ENCODE data around the gene CASR.

The CASR gene

DNA sequence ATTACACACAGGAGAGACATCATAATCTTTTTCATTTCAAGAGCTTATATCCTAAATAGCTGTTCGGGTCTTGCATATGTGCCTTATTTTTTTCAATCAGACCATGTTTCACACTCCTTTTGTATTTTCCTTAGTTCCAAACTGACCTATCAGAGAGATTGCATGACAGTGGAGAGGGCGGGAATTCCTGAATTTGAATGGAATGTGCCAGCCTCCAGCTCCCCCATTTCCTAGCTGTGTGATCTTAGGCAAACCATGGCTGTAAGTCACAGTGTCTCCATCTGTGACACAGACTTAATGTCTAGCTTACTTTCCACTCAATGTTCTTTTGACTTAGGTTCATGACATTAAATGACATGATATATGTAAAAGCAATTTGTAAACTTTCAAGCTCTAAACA is 79.6 kb downstream of the CASR start:
- H3K4me1 ChIP-seq (ENCODE audit: insufficient read depth, low read length), result no peaks in the 10 kb centered on the region
- H3K27ac ChIP-seq (ENCODE audit: low read depth, low read length), result no peak overlapping the region
- no peaks in the 10 kb centered on the region for H3K9me3 ChIP-seq (ENCODE audit: insufficient read depth, low read depth, low read length)
- no peaks in the 10 kb centered on the region for H3K27me3 ChIP-seq (ENCODE audit: insufficient read depth, low read length)
- H3K9ac ChIP-seq (ENCODE audit: low read depth, low read length), result no peak overlapping the region
- no peak overlapping the region for H3K4me3 ChIP-seq (ENCODE audit: low read length)
- no peaks in the 10 kb centered on the region for H3K36me3 ChIP-seq (ENCODE audit: insufficient read depth, low read length)
- WGBS, result 91% methylated on average over 2 of the region's 2 CpGs

DNA sequence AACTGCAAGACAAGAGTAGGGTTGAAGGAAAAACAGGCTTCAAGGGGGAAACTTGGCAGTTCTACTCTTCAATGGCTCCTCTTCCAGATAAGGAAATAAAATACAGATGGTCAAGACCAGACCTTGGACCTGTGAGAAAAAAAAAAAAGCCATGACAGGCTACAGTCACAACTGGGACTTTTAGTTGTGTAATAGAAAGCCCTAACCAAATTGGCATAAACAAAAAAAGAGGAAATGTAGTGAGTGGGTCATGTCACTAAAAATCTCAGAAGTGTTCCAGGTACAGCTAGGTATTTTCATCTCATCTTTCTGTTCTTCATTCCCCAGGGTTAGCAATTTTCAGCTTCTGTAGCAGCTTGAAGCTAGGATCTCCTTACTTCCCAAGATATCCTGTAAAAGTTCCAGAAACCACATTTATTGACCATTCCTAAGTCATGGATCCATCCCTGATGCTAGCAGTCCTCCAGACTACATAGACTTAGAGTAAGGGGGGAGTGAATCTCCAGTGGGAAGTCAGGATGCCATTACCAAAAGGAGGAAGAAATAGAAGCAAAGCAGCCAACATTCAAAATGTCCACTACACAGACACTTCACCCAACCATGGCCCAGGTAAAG is 80.6 kb downstream of the CASR start:
- no peaks in the 10 kb centered on the region for H3K27me3 ChIP-seq (ENCODE audit: insufficient read depth, low read length)
- H3K9me3 ChIP-seq (ENCODE audit: insufficient read depth, low read depth, low read length), result no peaks in the 10 kb centered on the region
- H3K36me3 ChIP-seq (ENCODE audit: insufficient read depth, low read length), result no peaks in the 10 kb centered on the region
- H3K4me1 ChIP-seq (ENCODE audit: insufficient read depth, low read length), result no peaks in the 10 kb centered on the region
- no peak overlapping the region for H3K9ac ChIP-seq (ENCODE audit: low read depth, low read length)
- H3K27ac ChIP-seq (ENCODE audit: low read depth, low read length), result no peak overlapping the region
- no peak overlapping the region for H3K4me3 ChIP-seq (ENCODE audit: low read length)

GRCh38 chr3:122265957-122266356 is 82.5 kb downstream of the CASR start:
- 91% methylated on average over 3 of the region's 3 CpGs for WGBS
- H3K27me3 ChIP-seq (ENCODE audit: insufficient read depth, low read length), result no peaks in the 10 kb centered on the region
- H3K27ac ChIP-seq (ENCODE audit: low read depth, low read length), result no peak overlapping the region
- H3K9ac ChIP-seq (ENCODE audit: low read depth, low read length), result no peak overlapping the region
- H3K4me3 ChIP-seq (ENCODE audit: low read length), result no peak overlapping the region
- H3K9me3 ChIP-seq (ENCODE audit: insufficient read depth, low read depth, low read length), result no peaks in the 10 kb centered on the region
- H3K36me3 ChIP-seq (ENCODE audit: insufficient read depth, low read length), result no peaks in the 10 kb centered on the region
- no peaks in the 10 kb centered on the region for H3K4me1 ChIP-seq (ENCODE audit: insufficient read depth, low read length)

DNA sequence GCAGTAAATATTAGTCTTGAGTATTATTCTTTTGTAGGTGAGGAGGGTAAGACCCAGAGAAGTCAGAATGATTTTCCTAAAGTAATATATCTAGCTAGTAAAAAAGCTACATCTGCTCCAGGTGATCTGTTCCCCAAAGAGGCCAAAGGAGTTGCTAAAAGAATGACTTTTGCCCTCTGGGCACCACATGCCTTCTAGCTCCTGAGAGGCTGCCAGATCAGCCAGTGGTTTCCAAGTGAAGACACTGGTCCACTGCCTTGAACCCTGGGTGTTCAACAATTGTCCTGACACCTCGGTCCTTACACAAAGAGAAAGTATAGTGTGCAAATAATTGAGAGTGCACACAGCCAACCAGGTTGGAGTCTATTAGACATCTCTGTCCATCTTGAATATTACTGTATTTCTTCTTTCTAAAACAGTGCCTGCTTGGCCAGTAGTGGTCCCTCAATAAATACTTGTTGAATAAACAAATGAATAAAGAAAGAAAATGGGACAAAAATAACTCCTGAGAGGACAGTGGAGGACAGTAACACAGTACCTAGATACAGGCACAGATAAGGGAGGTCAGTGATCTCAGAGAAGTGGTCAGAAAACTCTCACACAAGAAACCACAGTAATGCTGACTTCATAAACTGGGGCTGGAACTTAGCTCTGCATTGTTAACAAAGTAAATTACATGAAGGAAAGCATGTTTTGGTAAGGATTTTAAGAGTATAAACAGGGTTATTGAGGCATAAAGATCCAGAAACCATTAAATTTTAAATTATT is 85.0 kb downstream of the CASR start:
- H3K4me1 ChIP-seq (ENCODE audit: insufficient read depth, low read length), result no peaks in the 10 kb centered on the region
- H3K9me3 ChIP-seq (ENCODE audit: insufficient read depth, low read depth, low read length), result no peaks in the 10 kb centered on the region
- 93% methylated on average over 1 of the region's 1 CpG for WGBS
- no peaks in the 10 kb centered on the region for H3K36me3 ChIP-seq (ENCODE audit: insufficient read depth, low read length)
- H3K9ac ChIP-seq (ENCODE audit: low read depth, low read length), result no peak overlapping the region
- H3K27ac ChIP-seq (ENCODE audit: low read depth, low read length), result no peak overlapping the region
- H3K27me3 ChIP-seq (ENCODE audit: insufficient read depth, low read length), result no peaks in the 10 kb centered on the region
- H3K4me3 ChIP-seq (ENCODE audit: low read length), result no peak overlapping the region

DNA sequence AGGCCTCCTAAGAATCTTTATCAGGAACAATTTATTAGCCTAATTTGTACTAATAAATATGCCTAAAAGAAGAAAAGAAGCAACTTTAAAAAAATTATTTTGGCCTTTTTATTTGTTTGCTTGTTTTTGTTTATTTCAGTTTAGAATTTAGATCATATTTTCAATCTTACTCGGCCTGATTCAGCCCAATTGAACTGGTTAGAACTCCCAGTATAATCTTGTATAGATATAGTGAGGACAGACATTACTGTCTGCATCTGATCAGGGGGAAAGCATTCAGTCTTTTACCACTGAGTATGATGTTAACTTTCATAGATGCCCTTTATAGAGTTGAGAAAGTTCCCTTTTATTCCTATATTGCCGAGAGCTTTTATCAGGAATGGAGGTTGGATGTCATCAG is 85.6 kb downstream of the CASR start:
- 100% methylated on average over 2 of the region's 2 CpGs for WGBS
- H3K27ac ChIP-seq (ENCODE audit: low read depth, low read length), result no peak overlapping the region
- no peak overlapping the region for H3K4me3 ChIP-seq (ENCODE audit: low read length)
- no peaks in the 10 kb centered on the region for H3K9me3 ChIP-seq (ENCODE audit: insufficient read depth, low read depth, low read length)
- no peaks in the 10 kb centered on the region for H3K27me3 ChIP-seq (ENCODE audit: insufficient read depth, low read length)
- H3K4me1 ChIP-seq (ENCODE audit: insufficient read depth, low read length), result no peaks in the 10 kb centered on the region
- no peak overlapping the region for H3K9ac ChIP-seq (ENCODE audit: low read depth, low read length)
- H3K36me3 ChIP-seq (ENCODE audit: insufficient read depth, low read length), result no peaks in the 10 kb centered on the region

GRCh38 chr3:122271246-122271898 is 87.9 kb downstream of the CASR start:
- Histone ChIP-seq H3K36me3 (ENCODE audit: insufficient read depth, low read length) (no peaks in the 10 kb centered on the region), H3K9me3 (ENCODE audit: insufficient read depth, low read depth, low read length) (no peaks in the 10 kb centered on the region), H3K9ac (ENCODE audit: low read depth, low read length) (no peak overlapping the region), H3K4me1 (ENCODE audit: insufficient read depth, low read length) (no peaks in the 10 kb centered on the region), H3K27me3 (ENCODE audit: insufficient read depth, low read length) (no peaks in the 10 kb centered on the region), H3K27ac (ENCODE audit: low read depth, low read length) (no peak overlapping the region), H3K4me3 (ENCODE audit: low read length) (no peak overlapping the region)
- 91% methylated on average over 3 of the region's 3 CpGs for WGBS

GRCh38 chr3:122272879-122273278 is 89.4 kb downstream of the CASR start:
- Histone ChIP-seq H3K36me3 (ENCODE audit: insufficient read depth, low read length) (no peaks in the 10 kb centered on the region), H3K27ac (ENCODE audit: low read depth, low read length) (no peak overlapping the region), H3K9ac (ENCODE audit: low read depth, low read length) (no peak overlapping the region), H3K9me3 (ENCODE audit: insufficient read depth, low read depth, low read length) (no peaks in the 10 kb centered on the region), H3K4me1 (ENCODE audit: insufficient read depth, low read length) (no peaks in the 10 kb centered on the region), H3K27me3 (ENCODE audit: insufficient read depth, low read length) (no peaks in the 10 kb centered on the region), H3K4me3 (ENCODE audit: low read length) (no peak overlapping the region)

GRCh38 chr3:122273498-122273897 is 90.0 kb downstream of the CASR start:
- Histone ChIP-seq H3K9ac (ENCODE audit: low read depth, low read length) (no peak overlapping the region), H3K9me3 (ENCODE audit: insufficient read depth, low read depth, low read length) (no peaks in the 10 kb centered on the region), H3K4me1 (ENCODE audit: insufficient read depth, low read length) (no peaks in the 10 kb centered on the region), H3K27ac (ENCODE audit: low read depth, low read length) (no peak overlapping the region), H3K36me3 (ENCODE audit: insufficient read depth, low read length) (no peaks in the 10 kb centered on the region), H3K4me3 (ENCODE audit: low read length) (no peak overlapping the region), H3K27me3 (ENCODE audit: insufficient read depth, low read length) (no peaks in the 10 kb centered on the region)
- WGBS, result 84% methylated on average over 2 of the region's 2 CpGs

GRCh38 chr3:122281891-122282290 is 98.4 kb downstream of the CASR start:
- H3K27me3 ChIP-seq (ENCODE audit: insufficient read depth, low read length), result peaks cover 2% of the 10 kb centered on the region; the same call in 1 of the 2 replicates
- H3K9me3 ChIP-seq (ENCODE audit: insufficient read depth, low read depth, low read length), result no peaks in the 10 kb centered on the region
- H3K4me3 ChIP-seq (ENCODE audit: low read length), result no peak overlapping the region
- 86% methylated on average over 3 of the region's 3 CpGs for WGBS
- no peaks in the 10 kb centered on the region for H3K36me3 ChIP-seq (ENCODE audit: insufficient read depth, low read length)
- no peak overlapping the region for H3K9ac ChIP-seq (ENCODE audit: low read depth, low read length)
- H3K4me1 ChIP-seq (ENCODE audit: insufficient read depth, low read length), result no peaks in the 10 kb centered on the region
- H3K27ac ChIP-seq (ENCODE audit: low read depth, low read length), result no peak overlapping the region

- WGBS, result 88% methylated on average over 22 of the region's 22 CpGs
- Histone ChIP-seq H3K9me3 (ENCODE audit: insufficient read depth, low read depth, low read length) (no peaks in the 10 kb centered on the region), H3K36me3 (ENCODE audit: insufficient read depth, low read length) (no peaks in the 10 kb centered on the region), H3K4me1 (ENCODE audit: insufficient read depth, low read length) (no peaks in the 10 kb centered on the region), H3K27me3 (ENCODE audit: insufficient read depth, low read length) (no peaks in the 10 kb centered on the region), H3K9ac (ENCODE audit: low read depth, low read length) (no peak overlapping the region), H3K27ac (ENCODE audit: low read depth, low read length) (no peak overlapping the region), H3K4me3 (ENCODE audit: low read length) (no peak overlapping the region)
These were observed 100.5 kb downstream of the CASR start for GRCh38 chr3:122283796-122284445.

- Histone ChIP-seq H3K9me3 (ENCODE audit: insufficient read depth, low read depth, low read length) (no peaks in the 10 kb centered on the region), H3K36me3 (ENCODE audit: insufficient read depth, low read length) (no peaks in the 10 kb centered on the region), H3K4me3 (ENCODE audit: low read length) (no peak overlapping the region), H3K4me1 (ENCODE audit: insufficient read depth, low read length) (no peaks in the 10 kb centered on the region), H3K27me3 (ENCODE audit: insufficient read depth, low read length) (no peaks in the 10 kb centered on the region), H3K9ac (ENCODE audit: low read depth, low read length) (no peak overlapping the region), H3K27ac (ENCODE audit: low read depth, low read length) (no peak overlapping the region)
- 93% methylated on average over 20 of the region's 20 CpGs for WGBS
These were observed 101.0 kb downstream of the CASR start for GRCh38 chr3:122284486-122284885.
